Sigmoid colon (tissue), 3 donors: Measurements from ENCODE around the gene TLCD3A.

Experiments used
- POLR2A ChIP-seq, 2 donors: fragments of 450-650 bp; IDR thresholded peaks; one replicate each; pipeline ENCODE4 v1.6.1; 2016; ENCODE audit warnings: antibody characterized with exemption in 2 of 2, mild to moderate bottlenecking in 2 of 2, moderate library complexity in 2 of 2
- TF ChIP-seq, protein P1 (sequence below), 4 experiments: fragments of 450-650 bp in 3 of 4; fragments of 200-600 bp in 1 of 4; IDR thresholded peaks; one replicate each; pipeline ENCODE4 v1.5.1; 2016 to 2019; ENCODE audit warnings: antibody characterized with exemption in 4 of 4, mild to moderate bottlenecking in 3 of 4, moderate library complexity in 2 of 4

DNA sequence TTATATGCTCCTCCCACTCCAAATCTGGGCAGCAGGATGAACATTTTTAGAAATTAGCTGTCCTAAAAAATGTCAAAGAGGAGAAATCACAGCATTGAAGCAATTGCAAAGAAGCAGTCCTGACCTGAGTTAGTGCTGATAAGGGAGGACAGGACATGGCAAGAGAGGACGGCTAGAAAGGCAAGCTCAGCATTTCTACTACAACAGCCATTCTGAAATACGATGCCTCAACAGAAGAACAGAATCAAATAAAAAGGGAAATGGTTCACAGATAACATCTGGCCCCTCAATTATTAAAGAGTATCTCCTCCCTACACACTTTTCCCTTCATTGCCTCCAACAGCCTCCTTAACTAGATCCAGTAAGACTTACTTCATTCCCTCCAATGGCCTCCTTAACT, 36.0 kb upstream of the TLCD3A start:
- TF ChIP-seq, protein P1, sequence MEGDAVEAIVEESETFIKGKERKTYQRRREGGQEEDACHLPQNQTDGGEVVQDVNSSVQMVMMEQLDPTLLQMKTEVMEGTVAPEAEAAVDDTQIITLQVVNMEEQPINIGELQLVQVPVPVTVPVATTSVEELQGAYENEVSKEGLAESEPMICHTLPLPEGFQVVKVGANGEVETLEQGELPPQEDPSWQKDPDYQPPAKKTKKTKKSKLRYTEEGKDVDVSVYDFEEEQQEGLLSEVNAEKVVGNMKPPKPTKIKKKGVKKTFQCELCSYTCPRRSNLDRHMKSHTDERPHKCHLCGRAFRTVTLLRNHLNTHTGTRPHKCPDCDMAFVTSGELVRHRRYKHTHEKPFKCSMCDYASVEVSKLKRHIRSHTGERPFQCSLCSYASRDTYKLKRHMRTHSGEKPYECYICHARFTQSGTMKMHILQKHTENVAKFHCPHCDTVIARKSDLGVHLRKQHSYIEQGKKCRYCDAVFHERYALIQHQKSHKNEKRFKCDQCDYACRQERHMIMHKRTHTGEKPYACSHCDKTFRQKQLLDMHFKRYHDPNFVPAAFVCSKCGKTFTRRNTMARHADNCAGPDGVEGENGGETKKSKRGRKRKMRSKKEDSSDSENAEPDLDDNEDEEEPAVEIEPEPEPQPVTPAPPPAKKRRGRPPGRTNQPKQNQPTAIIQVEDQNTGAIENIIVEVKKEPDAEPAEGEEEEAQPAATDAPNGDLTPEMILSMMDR (IDR thresholded peaks at IDR 0.05) = no peak
- no peak for TF ChIP-seq POLR2A (IDR thresholded peaks at IDR 0.05)
